ENCODE measurements around the gene RFX4.

The RFX4 gene

DNA sequence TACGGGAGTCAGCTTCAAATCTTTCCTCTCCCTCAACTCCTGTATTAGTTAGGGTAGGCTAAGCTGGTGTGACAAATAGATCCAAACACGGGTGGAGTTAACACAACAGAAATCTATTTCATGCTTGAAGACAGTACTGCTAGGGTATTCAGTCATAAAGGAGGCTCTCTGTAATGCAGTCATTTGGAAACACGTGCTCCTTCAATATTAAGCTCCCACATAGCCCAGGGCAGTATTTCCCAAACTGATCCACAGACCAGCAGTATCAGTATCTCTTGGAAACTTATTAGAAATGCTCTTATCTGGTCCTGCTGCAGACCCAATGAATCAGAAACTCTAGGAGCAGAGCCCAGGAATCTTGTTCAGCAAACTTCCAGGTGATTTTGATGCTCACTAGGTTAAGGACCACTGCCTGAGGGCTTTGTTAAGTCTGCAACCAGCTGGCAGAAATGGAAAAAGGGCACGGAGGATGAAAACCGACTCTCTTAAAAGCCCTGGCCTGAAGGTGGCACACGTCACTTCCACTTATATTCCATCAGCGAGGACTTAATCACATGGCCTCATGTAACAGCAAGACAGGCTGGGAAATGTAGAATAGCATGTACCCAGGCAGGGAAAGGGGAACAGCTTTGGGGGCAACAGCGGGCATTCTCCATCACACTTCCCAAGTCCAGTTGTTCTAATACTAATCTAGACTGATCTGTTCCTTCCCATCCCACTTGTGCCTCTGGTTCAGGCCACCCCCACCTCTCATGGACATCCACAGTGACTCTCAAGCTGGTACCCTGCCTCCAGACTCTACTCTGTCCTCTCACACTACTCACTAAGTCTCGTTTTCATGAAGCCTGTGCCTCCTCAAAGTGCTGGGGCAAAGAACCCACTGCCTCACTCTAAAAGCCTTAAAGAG, 153.5 kb downstream of the RFX4 start:
- no peak for DNase-seq

DNA sequence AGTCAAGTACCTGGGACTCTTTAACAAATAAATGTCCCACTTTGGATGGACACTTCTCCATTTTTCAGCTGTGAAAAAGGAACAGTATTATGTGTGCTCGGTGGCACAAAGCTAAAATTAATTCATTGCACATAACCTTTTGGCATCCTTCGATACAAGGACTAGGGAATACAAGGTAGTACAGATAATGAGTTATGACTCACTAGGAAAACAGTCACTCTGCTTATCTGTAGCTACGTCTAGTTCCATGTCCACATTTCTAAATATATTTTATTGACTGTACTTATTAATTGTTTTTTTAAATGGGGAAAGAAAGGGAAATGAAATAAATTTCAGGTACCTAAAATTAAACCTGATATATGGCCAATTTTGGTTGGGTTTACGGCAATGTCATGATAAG, 156.5 kb downstream of the RFX4 start:
- DNase-seq: no peak

DNA sequence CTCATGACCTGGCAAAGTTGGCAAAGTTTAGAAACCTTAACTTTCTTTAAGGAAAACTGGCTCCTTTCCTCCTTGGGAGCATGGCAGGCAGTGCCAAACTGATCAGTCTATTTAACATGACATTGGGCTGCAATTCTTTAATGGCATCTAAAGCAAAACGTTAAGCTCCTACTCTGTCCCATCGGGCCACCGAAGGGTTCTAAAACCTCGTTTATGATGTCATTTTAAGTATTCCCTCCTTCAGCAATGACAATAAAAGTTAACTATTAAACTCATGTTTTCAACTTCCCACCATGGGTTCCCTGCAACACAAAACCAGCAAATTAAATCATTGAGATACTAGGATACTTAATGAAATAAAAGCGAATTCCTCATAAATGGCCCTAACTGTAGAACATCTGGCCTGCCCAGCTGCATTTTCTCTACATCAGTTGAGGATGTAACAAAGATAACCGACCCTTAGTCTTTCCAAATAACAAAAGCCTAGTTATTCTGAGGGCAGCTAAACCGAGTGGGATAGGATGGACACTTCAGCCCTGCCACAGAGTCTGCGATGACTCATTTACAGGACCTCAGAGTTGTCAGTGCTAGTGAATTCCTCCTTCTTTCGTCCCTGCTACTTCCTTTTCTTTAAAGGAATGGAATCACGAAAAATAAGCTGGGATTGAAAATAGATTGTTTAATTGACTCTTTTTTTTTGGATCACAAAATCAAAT, 157.2 kb downstream of the RFX4 start:
- DNase-seq: no peak

DNA sequence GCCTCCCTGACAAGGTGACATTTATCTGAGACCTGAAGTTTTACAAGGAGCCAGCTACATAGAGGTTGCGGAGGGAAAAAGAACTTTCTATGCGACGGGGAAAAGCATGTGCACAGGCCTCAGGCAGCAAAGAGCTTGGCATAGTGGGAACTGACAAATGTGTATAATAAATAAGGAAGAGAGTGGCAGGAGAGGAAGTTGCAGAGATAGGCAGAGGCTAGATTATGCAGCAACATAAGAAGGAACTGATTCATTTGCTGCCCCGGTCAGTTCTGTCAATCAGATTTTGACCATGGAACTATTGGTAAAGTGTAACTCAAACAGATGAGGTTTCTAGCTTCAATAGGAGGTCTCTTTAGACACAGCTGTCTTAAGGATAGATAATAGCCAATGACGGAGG, 158.0 kb downstream of the RFX4 start:
- no peak for DNase-seq

DNA sequence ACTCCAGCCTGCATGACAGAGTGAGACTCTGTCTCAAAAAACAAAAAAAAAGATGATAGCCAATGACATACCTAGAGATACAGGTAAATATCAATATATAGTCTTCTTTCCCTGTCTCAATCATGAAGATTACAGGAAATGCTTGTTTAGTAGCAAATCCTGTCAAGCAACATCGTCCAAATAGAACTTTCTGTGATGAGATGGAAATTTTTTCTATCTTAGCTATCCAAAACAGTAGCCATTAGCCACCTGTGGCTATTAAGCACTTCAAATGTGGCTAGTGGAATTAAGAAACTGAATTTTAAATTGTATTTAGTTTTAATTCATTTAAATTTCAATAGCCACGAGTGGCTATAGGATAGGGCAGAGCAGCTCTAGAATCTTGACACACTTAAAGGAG, 158.4 kb downstream of the RFX4 start:
- no peak for DNase-seq

DNA sequence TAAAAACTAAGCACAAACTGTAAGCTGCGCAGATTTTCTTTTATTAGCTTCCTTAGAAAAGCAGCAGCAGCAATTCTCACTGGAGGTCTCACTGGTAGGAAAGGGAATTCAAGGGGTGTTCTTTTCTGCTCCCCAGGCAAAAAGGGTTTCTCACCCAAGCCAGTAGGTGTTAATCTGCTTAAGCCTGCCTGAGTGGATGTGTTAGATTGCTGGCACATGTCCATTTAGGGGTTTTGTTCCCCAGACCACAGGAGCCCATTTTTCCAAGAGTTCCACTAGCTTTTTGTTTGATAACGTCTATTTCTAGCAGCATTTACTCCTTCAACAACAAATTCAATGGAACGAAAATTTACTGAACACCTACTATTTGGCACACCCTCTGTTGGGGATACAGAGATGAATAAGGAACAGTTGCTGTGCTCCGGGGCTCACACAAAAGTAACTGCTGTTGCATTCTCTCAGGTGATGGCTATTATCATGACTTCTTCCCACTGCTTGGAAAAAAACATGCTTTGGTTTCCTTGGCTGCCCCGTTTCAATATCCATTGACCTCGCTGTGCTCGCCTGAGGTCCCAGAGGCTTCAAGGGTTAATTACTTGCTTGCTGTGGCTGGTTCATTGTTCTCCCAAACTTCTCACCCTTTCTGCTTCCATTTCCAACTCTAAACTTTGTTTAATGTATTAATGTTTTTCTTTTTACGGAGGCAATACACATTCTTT, 160.6 kb downstream of the RFX4 start:
- DNase-seq: no peak

DNA sequence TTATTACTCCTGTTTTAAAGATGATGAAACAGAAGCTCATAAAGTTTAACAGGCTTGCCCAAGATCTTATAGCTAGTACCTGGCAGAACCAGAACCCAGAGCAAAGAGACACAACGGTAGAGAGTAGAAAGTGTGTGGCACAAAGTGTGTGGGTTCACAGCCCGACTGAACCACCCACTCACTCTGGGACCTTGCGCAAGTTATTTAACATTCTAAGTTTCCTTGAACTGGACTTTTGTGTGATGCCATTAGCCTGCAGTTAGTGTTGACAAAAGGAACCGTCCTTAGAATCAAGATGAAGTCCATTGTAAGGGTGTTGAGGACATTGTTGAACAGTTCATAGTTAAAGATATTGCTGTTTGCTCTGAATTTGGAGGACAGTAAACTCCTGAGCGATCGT, 161.8 kb downstream of the RFX4 start:
- DNase-seq: no peak

DNA sequence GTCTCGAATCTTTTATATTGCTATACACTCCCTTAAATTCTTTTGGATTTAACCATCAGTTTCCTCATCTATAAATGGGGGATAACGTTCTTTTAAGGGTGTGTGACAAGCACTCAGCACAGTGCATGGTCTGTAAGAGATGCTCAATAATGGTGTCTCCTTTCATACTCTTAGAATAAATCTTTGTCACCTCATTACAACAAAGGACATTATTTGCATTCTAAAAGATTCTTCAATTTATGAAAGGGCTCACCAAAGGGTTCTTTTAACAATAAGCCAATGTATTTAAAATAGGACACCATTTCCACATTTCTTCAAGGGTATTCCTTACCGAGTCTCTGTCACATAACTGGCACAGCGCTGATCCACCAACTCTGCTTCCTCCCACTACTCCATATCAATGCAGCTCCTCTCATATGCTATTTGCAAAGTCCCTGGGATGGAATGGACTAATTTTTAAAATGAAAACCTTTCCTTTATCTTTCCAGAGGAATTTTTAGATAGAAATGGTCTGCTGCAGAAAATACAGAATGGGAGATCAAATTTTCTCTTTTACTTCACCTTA, 162.5 kb downstream of the RFX4 start:
- DNase-seq: no peak

DNA sequence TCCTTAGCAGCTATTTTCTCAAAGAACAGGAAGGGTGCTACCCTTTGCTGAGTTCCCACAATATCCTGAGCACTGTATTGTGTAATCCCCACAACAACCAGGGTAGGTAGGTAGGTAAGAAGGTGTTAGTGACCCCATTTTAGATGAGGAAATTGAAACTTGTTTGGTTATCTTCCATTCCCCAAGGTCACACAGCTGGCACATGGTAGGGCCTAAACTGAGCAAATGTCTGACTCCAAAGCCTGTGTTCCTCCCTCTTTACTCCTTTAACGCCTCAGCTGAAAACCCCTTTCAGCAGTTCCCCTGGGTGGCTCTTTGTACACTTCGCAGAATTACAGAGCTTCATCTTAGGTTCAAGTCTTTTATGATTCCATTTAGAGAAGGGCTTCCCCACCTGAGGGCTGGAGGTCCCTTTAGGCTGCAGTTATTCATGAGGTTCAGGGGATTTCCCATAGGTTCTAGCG, 165.2 kb downstream of the RFX4 start:
- DNase-seq: peak; percentile 38

DNA sequence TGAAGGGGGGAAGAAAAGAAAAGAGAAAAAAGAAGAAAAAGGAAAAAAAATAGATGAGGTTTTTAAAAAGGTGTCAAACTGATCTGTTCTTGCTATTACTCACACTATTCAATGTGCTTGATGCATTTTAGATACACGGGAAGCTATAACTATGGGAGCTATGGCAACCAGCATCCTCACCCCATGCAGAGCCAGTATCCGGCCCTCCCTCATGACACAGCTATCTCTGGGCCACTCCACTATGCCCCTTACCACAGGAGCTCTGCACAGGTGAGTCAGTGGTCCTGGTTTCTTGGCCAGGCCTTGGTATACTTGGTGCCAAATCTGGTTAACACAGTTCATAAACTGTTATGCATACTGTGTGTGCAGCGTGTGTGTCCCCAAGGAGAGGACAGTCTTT, 167.7 kb downstream of the RFX4 start:
- DNase-seq: no peak

DNA sequence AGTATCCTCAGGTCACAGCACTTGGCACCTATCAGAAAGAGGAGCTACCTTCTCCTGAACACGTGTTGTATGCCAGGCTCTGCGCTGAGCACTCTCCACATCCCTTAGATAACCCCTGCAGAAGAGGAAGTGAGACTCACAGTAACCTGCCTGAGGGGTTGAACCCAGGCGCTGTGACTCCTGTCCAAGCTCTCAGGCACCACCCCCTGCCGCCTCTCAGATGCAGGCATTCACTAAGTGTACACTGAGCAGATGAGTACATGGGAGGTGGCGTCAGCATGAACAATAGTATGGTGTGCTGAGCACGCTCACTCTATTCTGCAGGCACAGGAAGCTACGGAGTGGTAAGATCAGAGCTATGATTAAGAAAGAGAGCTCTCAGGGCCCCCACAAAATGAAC, 170.7 kb downstream of the RFX4 start:
- peak; percentile 53 for DNase-seq

DNA sequence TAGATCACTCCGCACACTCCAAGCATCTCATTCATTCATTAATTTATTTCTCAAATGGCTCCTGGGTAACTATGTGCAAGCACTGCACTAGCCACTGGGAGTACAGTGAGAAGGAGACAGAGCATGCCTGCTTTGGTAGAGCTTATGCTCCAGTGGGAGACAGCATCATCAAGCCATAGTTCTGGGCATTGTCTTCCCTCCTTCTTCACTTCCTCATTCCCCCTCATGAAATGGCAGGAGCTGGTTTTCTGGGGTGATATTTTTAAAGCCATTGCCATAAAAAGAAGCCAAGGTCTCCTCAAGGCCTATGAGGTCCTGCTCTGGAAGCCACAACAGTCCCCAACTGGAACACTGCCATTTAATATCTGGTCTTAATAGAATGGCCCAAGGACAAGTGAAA, 171.5 kb downstream of the RFX4 start:
- DNase-seq: no peak

DNA sequence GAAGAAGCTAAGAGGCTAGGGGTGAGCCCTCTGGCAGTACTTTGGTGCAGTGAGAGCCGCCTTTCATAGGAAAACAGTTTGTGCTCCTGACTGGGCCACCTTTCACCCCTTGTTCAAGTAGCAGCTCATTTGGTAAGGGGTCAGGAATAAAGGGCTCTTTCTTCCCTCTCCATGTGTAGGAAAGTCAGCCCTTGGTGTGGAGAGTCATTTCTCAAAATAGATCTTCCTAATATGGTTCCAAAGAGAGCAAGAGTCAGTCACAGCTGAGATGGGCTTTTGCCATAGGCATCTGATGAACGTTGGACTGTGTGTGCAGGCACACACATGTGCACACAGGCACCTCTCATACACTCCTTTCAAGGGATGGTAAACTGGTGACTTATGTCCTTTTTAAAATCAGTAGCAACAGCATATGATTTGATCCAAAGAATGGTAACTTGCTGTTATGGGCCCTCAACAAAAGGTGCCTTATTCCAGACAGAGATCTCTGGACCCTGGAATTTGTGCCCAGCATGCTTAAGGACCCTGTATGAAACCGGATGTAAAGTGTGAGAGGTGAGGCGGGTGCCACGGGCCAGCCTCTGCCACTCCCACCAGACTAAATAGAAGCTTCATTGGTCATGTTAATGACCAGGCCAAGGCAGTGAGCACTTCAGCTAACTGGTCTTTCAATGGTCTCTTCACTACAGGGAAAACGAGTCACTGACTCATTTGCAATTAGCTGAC, 175.0 kb downstream of the RFX4 start:
- no peak for DNase-seq

DNA sequence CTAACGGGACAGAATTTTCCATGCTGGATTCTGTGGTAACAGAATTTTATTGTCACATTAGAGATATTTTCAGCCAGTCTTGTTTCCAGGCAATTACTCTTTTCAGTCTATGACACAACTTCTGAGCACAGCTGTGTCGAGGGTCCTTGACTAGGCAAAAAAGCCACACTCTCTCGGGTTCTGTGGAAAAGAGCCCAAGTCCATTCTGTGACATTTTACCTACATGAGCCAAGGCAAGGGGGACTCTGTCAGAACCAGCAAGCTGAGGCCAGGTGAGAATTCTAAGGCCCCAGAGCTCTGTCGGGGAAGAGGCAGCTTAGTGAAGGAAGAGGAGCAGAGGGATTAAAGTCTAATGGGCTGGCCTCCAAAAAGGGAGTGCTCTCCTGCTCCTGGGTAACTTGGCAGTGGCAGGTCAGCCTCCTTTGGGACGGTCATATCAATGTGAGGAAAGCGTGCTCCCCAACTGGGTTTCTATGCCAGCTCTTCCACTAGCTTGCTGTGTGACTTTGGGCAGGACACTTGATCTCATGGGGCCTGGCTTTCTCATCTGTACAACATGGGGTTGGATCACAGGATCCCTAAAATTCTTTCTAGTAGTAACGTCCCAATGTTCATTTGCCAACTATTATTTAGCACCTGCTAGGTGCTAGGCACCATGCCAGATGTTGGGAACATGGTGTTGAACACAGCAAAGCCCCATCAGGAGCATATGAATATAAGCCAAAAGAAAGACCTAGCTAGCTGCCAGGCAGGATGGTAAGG, 175.7 kb downstream of the RFX4 start:
- DNase-seq: no peak

DNA sequence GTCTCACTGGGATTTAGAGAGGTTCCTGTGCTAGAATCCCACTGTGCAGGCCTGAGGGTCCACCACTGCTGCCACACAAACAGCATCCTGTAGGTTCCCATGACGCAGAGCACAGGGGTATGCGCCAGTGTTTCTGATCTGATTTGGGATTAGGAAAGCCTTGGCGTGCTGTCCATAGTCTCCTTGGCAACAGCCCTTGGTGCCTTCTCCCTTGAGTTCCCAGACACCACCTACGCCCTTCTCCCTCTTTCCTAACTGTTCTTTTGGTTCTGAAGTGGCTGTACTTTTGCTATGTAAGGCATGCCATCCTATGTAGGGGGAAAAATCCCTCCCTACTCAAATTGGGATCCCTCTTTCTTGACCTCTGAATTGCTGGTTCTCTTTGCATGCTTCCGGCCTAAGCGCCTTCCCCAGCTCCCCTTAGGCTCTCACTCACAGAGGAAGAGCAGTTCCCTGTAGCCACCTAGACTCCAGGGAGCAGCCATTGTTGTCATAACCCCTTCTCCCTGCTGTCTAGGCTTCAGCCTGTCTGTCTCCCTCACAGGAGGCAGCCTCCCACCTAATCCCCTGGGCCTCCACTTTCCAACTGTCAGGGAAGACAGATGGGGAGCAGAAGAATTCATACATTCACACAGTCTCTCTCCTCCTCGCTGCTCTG, 176.9 kb downstream of the RFX4 start:
- no peak for DNase-seq

DNA sequence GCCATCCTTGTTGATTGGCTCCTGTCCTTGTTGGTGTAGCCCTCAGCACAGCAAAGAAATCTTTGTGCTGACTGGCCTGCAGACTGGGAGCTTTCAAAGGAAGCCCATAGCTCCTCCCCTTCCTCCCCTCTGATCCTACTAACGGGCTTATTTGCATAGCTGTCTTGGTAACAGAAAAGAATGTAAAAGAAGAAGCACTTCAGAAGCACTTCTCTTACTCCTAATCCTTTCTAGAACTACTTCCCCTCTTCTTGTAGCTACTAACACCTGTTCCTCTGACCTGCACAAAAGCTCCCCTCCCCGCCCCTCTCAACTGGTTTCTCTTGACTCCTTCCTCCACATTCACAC, 177.4 kb downstream of the RFX4 start:
- DNase-seq: no peak

DNA sequence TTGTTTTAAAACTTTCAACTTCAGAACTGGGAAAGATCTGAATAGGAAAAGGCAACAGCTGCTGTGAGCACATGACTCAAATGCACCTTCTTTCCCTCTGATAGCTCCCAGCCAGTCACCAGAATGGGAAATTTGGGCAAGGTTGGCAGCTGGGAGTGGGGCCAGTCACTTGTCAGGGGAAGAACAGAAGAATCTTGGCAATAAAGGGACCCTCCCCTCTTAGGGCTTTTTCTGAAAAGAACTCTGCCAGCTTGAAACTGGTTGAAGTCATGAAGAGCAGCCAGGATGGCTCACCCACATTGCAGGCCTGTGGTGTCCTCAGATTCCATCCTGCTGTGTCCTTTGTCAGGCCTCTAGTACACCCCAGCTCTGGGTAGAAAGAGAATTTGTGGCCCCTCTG, 181.4 kb downstream of the RFX4 start:
- no peak for DNase-seq

DNA sequence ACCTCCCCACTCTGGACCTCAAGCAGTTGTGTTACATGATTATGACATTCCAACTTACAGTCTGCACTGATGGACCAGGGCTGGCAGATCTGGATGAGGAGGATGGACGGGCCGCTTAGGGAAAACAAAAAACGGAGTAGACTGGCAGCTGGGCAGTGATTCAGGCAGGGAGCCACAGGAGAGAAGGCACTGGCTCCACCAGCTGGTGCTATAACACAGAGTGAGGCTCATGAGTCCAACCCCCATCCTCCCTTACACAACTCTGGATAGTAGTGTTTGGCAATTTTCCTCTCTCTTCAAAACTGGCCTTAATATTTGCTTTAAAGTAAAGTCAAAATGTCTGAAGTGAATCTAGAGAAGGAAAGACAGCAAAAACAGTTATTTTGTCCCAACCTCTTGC, 181.9 kb downstream of the RFX4 start:
- DNase-seq: no peak

DNA sequence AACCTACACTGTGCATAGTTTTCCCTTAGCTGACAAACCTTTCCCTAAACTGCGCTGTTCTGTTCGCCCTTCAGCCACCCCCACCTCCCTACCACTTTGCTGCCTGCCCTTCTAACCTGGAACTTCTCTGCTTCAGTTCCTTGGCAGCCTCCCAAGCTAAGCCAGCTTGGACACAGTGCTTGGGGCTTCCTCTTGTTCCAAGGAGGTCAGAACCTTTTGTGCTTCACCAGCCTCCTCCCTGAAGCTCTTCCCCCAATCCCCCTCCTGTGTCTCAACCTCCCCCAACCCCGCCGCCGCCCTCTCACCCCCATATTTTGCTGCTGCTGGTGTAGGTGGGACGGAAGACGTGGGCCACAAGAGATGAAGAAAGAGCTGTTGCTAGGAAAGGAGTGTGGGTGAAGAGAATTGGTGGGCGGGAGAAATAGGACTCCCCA, 183.6 kb downstream of the RFX4 start:
- DNase-seq: no peak

DNA sequence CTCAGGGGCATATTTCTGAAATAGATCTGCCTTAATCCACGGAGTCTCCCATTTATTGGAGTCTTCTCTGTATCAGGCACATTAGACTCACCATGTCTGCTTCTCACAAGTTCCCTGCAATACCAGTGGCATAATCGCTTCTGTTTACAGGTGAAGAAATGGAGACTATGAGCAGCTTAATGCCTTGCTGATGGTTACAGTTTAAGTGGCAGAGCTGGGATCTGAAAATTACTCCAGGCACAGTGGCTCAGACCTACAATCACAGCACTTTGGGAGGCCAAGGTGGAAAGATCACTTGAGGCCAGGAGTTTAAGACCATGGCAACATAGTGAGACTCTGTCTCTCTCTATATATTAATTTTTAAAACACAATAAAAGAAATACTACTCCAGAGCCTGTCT, 184.4 kb downstream of the RFX4 start:
- no peak for DNase-seq

Measured in activated T-cell treated with anti-CD3 and anti-CD28 coated beads, Interleukin-2, amount 50 U/mL, for 1 hour (primary cell).